SU-DHL-6 (cell line): Measurements from ENCODE around the gene BARHL2.

Experiments used
- CTCF ChIP-seq: fragments of 200-600 bp; sonication (generic); IDR thresholded peaks from one replicate; pipeline ENCODE4 v1.5.1; 2017; ENCODE audit warnings: antibody characterized with exemption, mild to moderate bottlenecking, low read length, moderate library complexity; ENCODE audit not compliant: insufficient read depth, poor library complexity, severe bottlenecking
- EZH2phosphoT487 ChIP-seq: fragments of 200-600 bp; sonication (generic), shearing (Covaris generic); conservative IDR thresholded peaks from 2 replicates; pipeline ENCODE4 v1.6.1; 2018; ENCODE audit warnings: mild to moderate bottlenecking, antibody characterized with exemption, low read length, moderate library complexity, mixed read lengths

- no peak for TF ChIP-seq CTCF
- TF ChIP-seq EZH2phosphoT487: no peak
Measured at GRCh38 chr1:90706437-90707362, 10.4 kb downstream of the BARHL2 start.
